AG08396 (cell line): ENCODE measurements around the gene NUDCD3.
A peak's percentile ranks its signal among the peaks of the same experiment; 100 is the strongest.

ENCODE experiments used
- DNase-seq: peaks from one replicate; pipeline ENCODE4 v3.0.0; 2012; ENCODE audit warnings: low spot score, mixed read lengths

NUDCD3 gene

GRCh38 chr7:44353668-44354067 is 136.8 kb downstream of the NUDCD3 start:
- no peak for DNase-seq

GRCh38 chr7:44348851-44349781 is 141.3 kb downstream of the NUDCD3 start:
- no peak for DNase-seq

GRCh38 chr7:44348300-44348699 is 142.2 kb downstream of the NUDCD3 start:
- DNase-seq: peak; percentile 66

- DNase-seq: no peak
These were observed 142.8 kb downstream of the NUDCD3 start for GRCh38 chr7:44347546-44348114.

GRCh38 chr7:44346063-44346462 is 144.4 kb downstream of the NUDCD3 start:
- no peak for DNase-seq

GRCh38 chr7:44341401-44341800 is 149.1 kb downstream of the NUDCD3 start:
- no peak for DNase-seq

GRCh38 chr7:44338600-44338999 is 151.9 kb downstream of the NUDCD3 start:
- no peak for DNase-seq

- DNase-seq: no peak
These were observed 154.0 kb downstream of the NUDCD3 start for GRCh38 chr7:44336491-44336890.

- DNase-seq: no peak
These were observed 155.3 kb downstream of the NUDCD3 start for GRCh38 chr7:44335184-44335583.

- no peak for DNase-seq
These were observed 155.7 kb downstream of the NUDCD3 start for GRCh38 chr7:44334734-44335097.

- DNase-seq: no peak
These were observed 156.3 kb downstream of the NUDCD3 start for GRCh38 chr7:44333911-44334733.

- DNase-seq: no peak
These were observed 158.8 kb downstream of the NUDCD3 start for GRCh38 chr7:44331682-44332081.

GRCh38 chr7:44330331-44330730 is 160.1 kb downstream of the NUDCD3 start:
- DNase-seq: peak; percentile 19

GRCh38 chr7:44329888-44330287 is 160.6 kb downstream of the NUDCD3 start:
- DNase-seq: no peak
